DMS79 (cell line): ENCODE results near the gene RAMP1.
"Not testable (repeated sequence)": the region's sequence is repeated elsewhere in the genome, so short reads cannot be mapped to it uniquely, and the experiment has no call there.

ENCODE experiments used
- DNase-seq: peaks from one replicate; lab custom pipeline; 2025; lab: John Stamatoyannopoulos, UW

RAMP1 gene

DNA sequence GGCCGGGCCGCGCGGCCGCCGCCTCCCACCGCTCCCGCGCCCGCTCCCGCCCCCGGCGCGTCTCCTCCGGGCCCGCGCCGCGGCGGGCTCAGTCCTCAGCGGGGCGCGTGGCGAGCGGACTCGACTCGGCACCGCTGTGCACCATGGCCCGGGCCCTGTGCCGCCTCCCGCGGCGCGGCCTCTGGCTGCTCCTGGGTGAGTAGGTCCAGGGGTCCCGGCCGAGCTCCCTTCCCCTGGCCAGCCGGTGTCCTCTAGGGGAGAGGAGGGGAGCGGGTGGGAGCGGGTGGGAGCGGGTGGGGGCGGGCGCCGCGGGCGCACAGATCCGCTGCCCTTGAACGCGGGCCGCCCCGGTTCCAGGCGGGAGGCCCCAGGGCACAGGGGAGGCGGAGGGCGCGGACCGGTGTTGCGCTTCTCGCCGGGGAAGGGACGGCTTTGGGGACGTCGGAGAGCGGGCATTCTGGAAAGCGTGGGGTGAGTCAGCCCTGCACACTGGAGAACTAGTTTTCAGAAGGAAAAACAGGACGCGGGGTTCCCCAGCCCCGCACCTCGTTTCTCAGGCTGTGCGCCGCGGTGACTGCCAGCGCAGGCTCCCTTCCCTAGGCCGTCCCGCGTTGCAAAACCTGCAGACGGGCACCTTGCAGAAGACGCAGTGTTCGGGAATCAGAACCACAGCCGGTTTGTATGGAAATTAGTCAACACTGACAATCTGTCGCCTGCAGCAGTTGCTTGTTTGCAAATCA lies at the start of gene RAMP1:
TSS of gene RAMP1 (plus strand) at position 91 of the 740 bp plus-strand sequence. CDS start at position 144, 53 bp downstream.
- no peak for DNase-seq

DNA sequence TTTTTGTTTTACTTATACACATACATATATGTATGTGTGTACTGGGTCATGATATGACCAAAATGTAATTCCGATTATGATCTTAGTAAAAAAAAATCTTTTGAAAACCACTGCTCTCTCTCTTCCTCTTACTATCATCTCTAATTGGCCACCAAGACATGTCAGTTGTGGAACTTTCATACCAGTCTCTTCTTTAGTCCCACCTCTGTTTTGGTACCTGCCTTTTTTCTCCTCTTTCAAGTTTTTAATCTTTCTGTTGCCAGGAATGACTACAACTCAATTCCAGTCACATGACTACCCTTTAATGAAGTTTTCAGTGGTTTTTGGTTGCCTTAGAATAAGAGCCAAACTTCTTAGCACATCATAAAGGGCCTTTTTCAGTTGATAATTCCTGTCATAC lies 43.8 kb upstream of the RAMP1 start:
- DNase-seq = no peak

GRCh38 chr2:237816531-237816930 lies 42.9 kb upstream of the RAMP1 start:
- DNase-seq = no peak

GRCh38 chr2:237818066-237818473 lies 41.4 kb upstream of the RAMP1 start:
- DNase-seq = no peak

GRCh38 chr2:237819231-237819630 lies 40.2 kb upstream of the RAMP1 start:
- DNase-seq = no peak

GRCh38 chr2:237820421-237820820 lies 39.0 kb upstream of the RAMP1 start:
- no peak for DNase-seq

DNA sequence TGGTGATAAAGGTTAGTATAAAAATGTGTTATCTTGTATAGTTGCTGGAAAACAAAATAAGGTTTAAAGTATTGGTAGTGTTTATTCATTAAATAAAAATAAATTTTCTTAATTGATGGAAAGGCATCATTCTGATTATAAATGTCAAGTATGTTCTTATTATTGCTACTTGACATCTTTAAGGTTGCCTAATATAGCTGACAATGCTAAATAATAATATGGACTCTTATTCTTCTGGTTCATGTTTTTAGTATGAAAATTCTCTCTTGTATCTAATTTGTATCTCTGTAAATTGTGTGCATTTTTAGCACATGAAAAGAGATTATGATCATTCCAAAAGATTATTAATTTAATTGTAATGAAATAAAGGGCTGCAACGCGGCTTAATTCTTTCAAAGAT lies 35.9 kb upstream of the RAMP1 start:
- no peak for DNase-seq

GRCh38 chr2:237824085-237824484 lies 35.3 kb upstream of the RAMP1 start:
- no peak for DNase-seq

DNA sequence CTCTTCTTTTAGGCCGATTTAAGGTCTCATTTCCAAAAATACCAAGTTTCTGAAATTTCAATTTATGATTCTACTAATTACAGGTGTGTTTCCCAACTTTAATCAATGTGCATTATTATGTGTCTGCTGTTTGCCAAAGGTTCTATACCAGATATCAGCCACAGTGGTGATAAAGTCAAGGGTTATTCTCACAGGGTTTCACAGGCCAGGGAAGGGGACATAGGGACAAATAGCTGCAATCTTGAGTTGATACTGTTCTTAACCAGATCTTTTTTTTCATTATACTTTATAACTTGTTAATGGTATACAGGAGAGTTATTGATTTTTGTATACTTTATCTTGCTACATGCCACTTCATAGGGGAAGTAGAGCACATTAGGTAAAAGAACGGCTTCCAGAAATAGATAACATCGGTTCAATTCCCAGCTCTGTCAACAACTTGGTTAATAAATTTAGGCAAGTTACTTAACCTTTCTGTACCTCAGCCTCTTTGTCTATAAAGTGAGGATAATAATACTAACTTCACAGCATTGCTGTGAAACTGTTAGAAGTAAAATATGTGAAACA lies 31.9 kb upstream of the RAMP1 start:
- no peak for DNase-seq

GRCh38 chr2:237830522-237830921 lies 28.9 kb upstream of the RAMP1 start:
- DNase-seq = no peak

DNA sequence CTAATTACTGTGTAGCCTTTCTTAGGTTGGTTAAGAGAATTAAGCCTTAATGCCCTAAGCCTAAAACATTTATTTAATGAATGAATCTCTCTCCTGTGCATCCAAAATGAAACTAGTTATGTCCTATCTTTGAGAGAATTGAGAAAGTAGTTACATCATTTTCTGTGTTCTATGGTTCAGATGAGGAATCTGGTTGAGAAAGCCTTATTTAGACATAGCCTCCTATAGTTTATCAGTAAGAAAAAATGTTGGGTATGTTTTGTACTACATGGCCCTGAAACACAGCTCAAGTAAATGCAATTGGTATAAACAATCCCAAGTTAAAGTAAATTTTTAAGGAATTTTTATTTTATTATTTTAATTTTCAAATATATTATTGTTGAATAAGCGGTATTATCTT lies 25.9 kb upstream of the RAMP1 start:
- no peak for DNase-seq

DNA sequence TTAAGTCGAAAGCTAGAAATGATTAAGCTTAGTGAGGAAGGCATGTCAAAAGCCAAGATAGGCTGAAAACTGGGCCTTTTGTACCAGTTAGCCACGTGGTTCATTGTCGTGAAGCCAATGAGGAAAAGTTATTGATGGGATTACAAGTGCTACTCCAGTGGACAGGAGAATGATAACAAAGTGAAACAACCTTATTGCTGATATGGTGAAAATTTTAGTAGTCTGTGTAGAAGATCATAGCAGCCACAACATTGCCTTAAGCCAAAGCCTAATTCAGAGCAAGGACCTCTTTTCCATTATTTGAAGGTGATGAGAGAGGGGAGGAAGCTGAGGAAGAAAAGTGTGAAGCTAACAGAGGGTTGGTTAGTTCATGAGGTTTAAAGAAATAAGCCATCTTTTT lies 24.1 kb upstream of the RAMP1 start:
- no peak for DNase-seq

DNA sequence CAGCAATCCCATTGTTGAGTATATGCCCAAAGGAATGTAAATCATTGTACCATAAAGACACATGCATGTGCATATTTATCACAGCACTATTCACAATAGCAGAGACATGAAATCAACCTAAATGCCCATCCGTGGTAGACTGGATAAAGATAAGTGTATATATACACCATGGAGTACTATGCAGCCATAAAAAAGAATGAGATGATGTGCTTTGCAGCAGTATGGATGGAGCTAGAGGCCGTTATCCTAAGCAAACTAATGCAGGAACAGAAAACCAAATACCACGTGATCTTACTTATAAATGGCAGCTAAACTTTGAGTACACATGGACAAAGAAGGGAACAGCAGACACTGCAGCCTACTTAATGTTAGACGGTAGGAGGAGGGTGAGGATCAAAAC lies 18.4 kb upstream of the RAMP1 start:
- no peak for DNase-seq

DNA sequence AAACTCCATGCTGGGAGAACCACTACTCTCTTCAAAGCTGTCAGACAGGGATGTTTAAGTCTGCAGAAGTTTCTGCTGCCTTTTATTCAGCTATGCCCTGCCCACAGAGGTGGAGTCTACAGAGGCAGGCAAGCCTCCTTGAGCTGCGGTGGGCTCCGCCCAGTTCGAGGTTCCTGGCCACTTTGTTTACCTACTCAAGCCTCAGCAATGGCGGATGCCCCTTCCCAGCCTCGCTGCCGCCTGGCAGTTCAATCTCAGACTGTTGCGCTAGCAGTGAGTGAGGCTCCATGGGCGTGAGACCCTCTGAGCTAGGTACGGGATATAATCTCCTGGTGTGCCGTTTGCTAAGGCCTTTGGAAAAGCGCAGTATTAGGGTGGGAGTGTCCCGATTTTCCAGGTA lies 10.5 kb upstream of the RAMP1 start:
- not testable (repeated sequence) for DNase-seq

DNA sequence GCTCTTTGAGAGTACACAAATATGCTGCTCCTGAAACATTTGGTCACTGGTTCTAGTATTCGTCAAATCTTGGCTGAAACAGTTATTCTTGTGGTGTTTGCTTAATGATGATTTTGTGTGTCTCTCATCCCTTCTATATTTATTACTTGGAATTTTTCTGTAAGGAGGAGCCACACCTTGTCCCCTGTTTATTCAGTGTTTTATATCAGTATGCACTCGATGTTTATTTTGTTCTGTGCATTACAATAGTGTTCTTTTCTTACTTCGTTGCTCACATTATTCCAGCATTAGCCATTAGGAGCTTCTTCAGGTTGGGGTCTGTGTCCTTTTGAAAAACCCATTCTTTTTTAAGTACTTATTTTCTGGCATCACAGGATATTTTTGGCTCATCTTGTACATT lies 5.1 kb upstream of the RAMP1 start:
- DNase-seq = no peak

DNA sequence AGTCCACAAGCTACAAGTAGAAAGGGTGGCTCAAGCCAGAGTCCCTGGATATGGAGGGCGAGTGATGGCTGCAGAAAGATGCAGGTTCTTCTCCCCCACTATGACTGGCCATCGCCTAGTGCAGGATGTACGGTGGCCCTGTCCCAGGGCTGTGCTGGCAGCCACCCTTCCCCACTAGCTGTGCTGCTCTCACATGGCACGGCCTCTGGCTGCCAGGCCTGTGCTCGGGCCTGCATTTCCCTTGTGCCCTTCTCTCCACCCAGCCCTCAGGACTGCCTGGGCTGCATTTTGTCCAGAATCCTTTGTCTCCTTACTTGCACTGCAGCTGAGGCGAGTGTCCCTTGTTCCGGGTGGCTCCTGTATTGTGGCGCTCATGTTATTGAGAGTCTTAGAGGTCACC lies 1.6 kb upstream of the RAMP1 start:
- DNase-seq = no peak

- DNase-seq = peak; percentile 45
Measured at GRCh38 chr2:237858294-237859081, 935 bp upstream of the RAMP1 start.

DNA sequence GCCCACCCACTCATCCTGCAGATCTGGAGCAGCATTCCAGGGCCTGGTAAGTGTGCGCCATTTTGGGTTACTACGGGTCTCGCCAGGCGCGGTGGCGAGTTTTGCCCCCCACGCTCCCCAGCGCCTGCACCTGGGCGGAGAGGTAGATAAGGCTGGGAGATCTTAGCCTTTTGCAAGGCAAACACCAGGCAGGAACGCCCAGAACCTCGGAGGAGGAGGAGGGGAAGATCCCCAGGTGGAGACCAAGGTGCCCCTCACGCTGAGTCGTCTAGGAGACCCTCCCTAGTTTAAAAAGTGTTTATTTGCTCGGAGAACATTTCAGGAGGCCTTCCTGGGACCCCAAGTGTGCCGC lies 365 bp upstream of the RAMP1 start:
- DNase-seq = no peak

GRCh38 chr2:237860273-237860935 lies 981 bp downstream of the RAMP1 start:
- DNase-seq = no peak

GRCh38 chr2:237861875-237862527 lies 2.6 kb downstream of the RAMP1 start:
- no peak for DNase-seq

DNA sequence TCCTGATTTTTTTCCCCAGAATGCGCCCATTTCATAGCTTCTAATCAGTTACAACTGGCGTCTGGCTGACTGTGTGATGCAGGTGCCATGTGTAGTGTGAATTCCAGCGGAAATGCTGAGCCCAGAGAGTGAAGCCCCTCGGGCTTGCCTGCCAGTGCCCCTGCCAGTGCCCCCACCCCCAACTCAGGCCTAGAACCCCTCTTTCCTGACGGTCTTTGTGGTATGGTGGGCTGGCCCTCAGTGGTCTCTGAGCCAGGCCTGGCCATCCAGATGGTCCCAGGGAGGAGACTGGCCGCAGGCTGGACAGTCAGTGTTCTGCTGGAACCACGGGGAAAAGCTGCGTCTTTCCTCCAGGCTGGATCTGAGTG lies 3.1 kb downstream of the RAMP1 start:
- no peak for DNase-seq

DNA sequence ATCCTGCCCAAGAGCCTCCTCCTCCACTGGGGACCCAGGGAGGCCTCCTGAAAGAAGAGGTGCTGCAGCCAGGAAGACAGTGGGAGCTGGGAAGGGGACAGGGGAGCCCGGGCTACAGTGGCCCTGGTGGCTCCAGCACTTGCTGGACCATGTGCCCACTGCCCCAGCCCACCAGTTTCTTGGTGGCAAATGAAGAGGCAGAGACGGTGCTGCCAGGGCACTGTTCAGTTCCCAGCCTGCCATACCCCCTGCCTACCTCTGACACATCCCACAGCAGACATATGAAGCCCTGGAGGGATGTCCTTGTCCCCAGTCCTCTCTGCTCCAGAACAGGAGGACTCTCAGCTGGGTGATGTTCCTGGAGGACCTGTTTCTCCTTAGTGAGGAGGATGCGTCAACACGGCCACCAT lies 3.7 kb downstream of the RAMP1 start:
- DNase-seq = no peak
